H9 (cell line): Measurements from ENCODE around the gene HMX1. TPM values are rescaled to one million over a fixed set of nuclear protein-coding genes. Genes with fewer than 3 reads are reported as not detected.

Experiments
- DNase-seq: peaks from one replicate; pipeline ENCODE4 v3.0.0-alpha.2; 2017
- H2AFZ ChIP-seq: one replicate; pipeline ENCODE4 v1.6.1; 2013; ENCODE audit warnings: mild to moderate bottlenecking, low read length, control low read depth, moderate library complexity
- H2AK5ac ChIP-seq: 2 replicates; pipeline ENCODE4 v1.6.1; 2013; ENCODE audit warnings: low read length, control low read depth, mixed read lengths; ENCODE audit not compliant: insufficient read length
- H2BK120ac ChIP-seq: one replicate; pipeline ENCODE4 v1.6.1; 2013; ENCODE audit warnings: low read depth, mild to moderate bottlenecking, low read length, control low read depth, inconsistent platforms; ENCODE audit not compliant: poor library complexity, severe bottlenecking
- H2BK12ac ChIP-seq: 2 replicates; pipeline ENCODE4 v1.6.1; 2013; ENCODE audit warnings: low read length, control low read depth, mixed read lengths, low read depth; ENCODE audit not compliant: insufficient read length
- H2BK15ac ChIP-seq: 2 replicates; pipeline ENCODE4 v1.6.1; 2013; ENCODE audit warnings: low read depth, low read length, control low read depth
- H2BK20ac ChIP-seq: one replicate; pipeline ENCODE4 v1.6.1; 2013; ENCODE audit warnings: low read depth, mild to moderate bottlenecking, low read length, control low read depth, inconsistent platforms; ENCODE audit not compliant: poor library complexity, severe bottlenecking
- H2BK5ac ChIP-seq: 2 replicates; pipeline ENCODE4 v1.6.1; 2013; ENCODE audit warnings: low read length, control low read depth, mixed read lengths; ENCODE audit not compliant: insufficient read length
- H3K14ac ChIP-seq: 2 replicates; pipeline ENCODE4 v1.6.1; 2013; ENCODE audit warnings: low read length, control low read depth; ENCODE audit not compliant: insufficient read depth
- H3K18ac ChIP-seq: 2 replicates; pipeline ENCODE4 v1.6.1; 2013; ENCODE audit warnings: low read depth, mild to moderate bottlenecking, mixed read lengths, low read length, control low read depth; ENCODE audit not compliant: insufficient read length
- H3K23ac ChIP-seq: 2 replicates; pipeline ENCODE4 v1.6.1; 2013; ENCODE audit warnings: low read length, control low read depth, mixed read lengths, low read depth; ENCODE audit not compliant: insufficient read length
- H3K23me2 ChIP-seq: 2 replicates; pipeline ENCODE4 v1.6.1; 2013; ENCODE audit warnings: low read depth, mild to moderate bottlenecking, mixed read lengths, low read length, control low read depth; ENCODE audit not compliant: insufficient read length, poor library complexity, severe bottlenecking
- H3K27ac ChIP-seq: 2 replicates; pipeline ENCODE4 v1.5.1; 2013; ENCODE audit warnings: low read length, control low read depth, mixed read lengths, low read depth; ENCODE audit not compliant: insufficient read length
- H3K27me3 ChIP-seq: 2 replicates; pipeline ENCODE4 v1.6.1; 2013; ENCODE audit warnings: low read length, control low read depth, inconsistent platforms; ENCODE audit not compliant: insufficient read depth
- H3K4ac ChIP-seq: 2 replicates; pipeline ENCODE4 v1.6.1; 2013; ENCODE audit warnings: low read depth, mild to moderate bottlenecking, control low read depth, inconsistent platforms, low read length, moderate library complexity
- H3K4me1 ChIP-seq: 2 replicates; pipeline ENCODE4 v1.6.1; 2013; ENCODE audit warnings: low read length, control low read depth, inconsistent platforms; ENCODE audit not compliant: insufficient read depth
- H3K4me2 ChIP-seq: 2 replicates; pipeline ENCODE4 v1.6.1; 2013; ENCODE audit warnings: low read length, control low read depth, mixed read lengths; ENCODE audit not compliant: insufficient read length, insufficient read depth
- H3K56ac ChIP-seq: 2 replicates; pipeline ENCODE4 v1.6.1; 2013; ENCODE audit warnings: low read depth, mild to moderate bottlenecking, mixed read lengths, low read length, control low read depth; ENCODE audit not compliant: insufficient read length
- H3K79me1 ChIP-seq: 2 replicates; pipeline ENCODE4 v1.6.1; 2013; ENCODE audit warnings: low read depth, mild to moderate bottlenecking, moderate library complexity, low read length, control low read depth, inconsistent platforms; ENCODE audit not compliant: insufficient read depth, poor library complexity, severe bottlenecking
- H3K79me2 ChIP-seq: 2 replicates; pipeline ENCODE4 v1.6.1; 2013; ENCODE audit warnings: low read length, control low read depth, inconsistent platforms; ENCODE audit not compliant: insufficient read depth
- H3K9ac ChIP-seq: 2 replicates; pipeline ENCODE4 v1.6.1; 2013; ENCODE audit warnings: low read length, control low read depth, mixed read lengths; ENCODE audit not compliant: insufficient read length; ENCODE audit errors: extremely low read depth
- H3K9me3 ChIP-seq: one replicate; pipeline ENCODE4 v1.6.1; 2013; ENCODE audit warnings: low read depth, low read length, inconsistent platforms; ENCODE audit not compliant: control insufficient read depth
- H3T11ph ChIP-seq: one replicate; pipeline ENCODE4 v1.6.1; 2013; ENCODE audit warnings: mild to moderate bottlenecking, low read length, control low read depth, inconsistent platforms
- H4K20me1 ChIP-seq: one replicate; pipeline ENCODE4 v1.6.1; 2013; ENCODE audit not compliant: control insufficient read depth, insufficient read length, insufficient read depth
- H4K5ac ChIP-seq: 2 replicates; pipeline ENCODE4 v1.6.1; 2013; ENCODE audit warnings: low read depth, mild to moderate bottlenecking, mixed read lengths, low read length, control low read depth; ENCODE audit not compliant: insufficient read length
- H4K8ac ChIP-seq: replicated peaks from 2 replicates; pipeline ENCODE4 v1.6.1; 2013; ENCODE audit warnings: low read length, control low read depth, mixed read lengths, low read depth; ENCODE audit not compliant: insufficient read length
- H4K91ac ChIP-seq: 2 replicates; pipeline ENCODE4 v1.6.1; 2013; ENCODE audit warnings: low read depth, mild to moderate bottlenecking, moderate library complexity, mixed read lengths, low read length, control low read depth; ENCODE audit not compliant: insufficient read length
- H3K27ac Mint-ChIP-seq, 3 experiments: 2 replicates in 2 of 3; 3 replicates in 1 of 3; pipeline ENCODE4 v1.8.0; 2020 to 2021; ENCODE audit warnings: mixed read lengths in 3 of 3, mild to moderate bottlenecking in 1 of 3, moderate library complexity in 1 of 3
- H3K27me3 Mint-ChIP-seq: 2 replicates; pipeline ENCODE4 v1.8.0; 2021; ENCODE audit warnings: low read depth, mild to moderate bottlenecking, moderate library complexity, mixed read lengths
- H3K36me3 Mint-ChIP-seq, 3 experiments: 2 replicates in 2 of 3; 3 replicates in 1 of 3; pipeline ENCODE4 v1.8.0; 2020 to 2021; ENCODE audit warnings: low read depth in 3 of 3, mixed read lengths in 3 of 3; ENCODE audit not compliant: insufficient read depth in 1 of 3
- H3K4me1 Mint-ChIP-seq, 2 experiments: 2 replicates each; pipeline ENCODE4 v1.8.0; 2020; ENCODE audit warnings: mixed read lengths in 2 of 2
- H3K4me3 Mint-ChIP-seq, 2 experiments: 2 replicates in 1 of 2; 3 replicates in 1 of 2; pipeline ENCODE4 v1.8.0; 2020 to 2021; ENCODE audit warnings: mild to moderate bottlenecking in 2 of 2, mixed read lengths in 2 of 2, moderate library complexity in 1 of 2
- H3K9me3 Mint-ChIP-seq, 2 experiments: 2 replicates in 1 of 2; 3 replicates in 1 of 2; pipeline ENCODE4 v1.8.0; 2020; ENCODE audit warnings: mild to moderate bottlenecking in 2 of 2, mixed read lengths in 2 of 2, moderate library complexity in 1 of 2
- CTCF ChIP-seq: fragments of 200-600 bp; sonication (generic); conservative IDR thresholded peaks from 3 replicates; pipeline ENCODE4 v1.8.0; 2021; ENCODE audit warnings: antibody characterized with exemption, mild to moderate bottlenecking
- WGBS: extraction: QIAGEN DNeasy Blood & Tissue Kit; methylation state at CpG from one replicate; pipeline ENCODE4 v1.1.7; 2013; ENCODE audit warnings: missing lambda C conversion rate, low lambda C conversion rate, mixed read lengths; ENCODE audit not compliant: insufficient read length; ENCODE audit errors: extremely low coverage; 5-methylcytosine and 5-hydroxymethylcytosine counted together
- total RNA-seq: library from RNA; stranded (reverse); gene quantifications from 2 replicates; pipeline ENCODE4 v1.2.1, GENCODE V29; 2021

HMX1 gene
- total RNA-seq, 1 experiment from 2014 or later: 0.26 TPM

DNA sequence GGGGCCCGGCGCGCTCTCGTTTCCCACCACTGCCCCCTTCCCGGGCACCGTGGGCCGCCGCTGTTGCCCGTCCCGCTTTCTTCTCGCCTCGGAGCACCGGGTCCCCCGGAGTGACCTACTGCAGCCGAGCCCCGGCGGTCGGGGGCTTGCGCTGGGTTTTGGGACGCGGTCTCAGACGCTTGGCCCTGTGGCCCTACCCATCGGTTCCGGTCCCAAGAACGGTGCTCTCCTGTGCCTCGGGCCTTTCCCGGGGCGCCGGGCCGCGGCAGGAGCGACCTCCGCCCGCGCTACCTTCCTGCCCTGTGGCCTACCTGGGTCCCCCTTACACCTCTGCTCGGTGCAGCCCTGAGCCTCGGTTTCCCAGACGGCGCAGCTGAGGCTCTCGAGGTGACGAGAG lies 21.6 kb upstream of the HMX1 start:
- TF ChIP-seq CTCF: no peak
- DNase-seq: no peak
- Histone ChIP-seq H2BK20ac (no peak overlapping the region), H3K18ac (peak overlapping the region; percentile 15), H3K9ac (no peak overlapping the region), H4K5ac (no peak overlapping the region), H3K4me1 (peaks cover 5% of the 10 kb centered on the region; the same call in 1 of the 2 replicates), H3K27me3 (peaks cover 69% of the 10 kb centered on the region), H3K4ac (no peak overlapping the region), H3K23ac (no peak overlapping the region), H4K8ac (no peak overlapping the region), H3T11ph (no peak overlapping the region), H2BK5ac (no peak overlapping the region), H2AK5ac (no peak overlapping the region), H3K79me2 (no peaks in the 10 kb centered on the region), H2BK120ac (no peak overlapping the region), H3K23me2 (peaks cover 6% of the 10 kb centered on the region), H2BK12ac (no peak overlapping the region), H3K56ac (no peak overlapping the region), H4K91ac (no peak overlapping the region), H3K27ac (no peak overlapping the region), H3K9me3 (no peaks in the 10 kb centered on the region), H3K79me1 (no peaks in the 10 kb centered on the region), H2BK15ac (no peak overlapping the region), H3K14ac (0 out of 2 replicates have a peak overlapping the region, but pooled peaks have one; percentile 14), H3K4me2 (peak overlapping the region; percentile 64), H4K20me1 (no peaks in the 10 kb centered on the region), H2AFZ (no peak overlapping the region)
- H3K36me3 Mint-ChIP-seq: peaks cover 0 to 3% (median 0%) of the 10 kb centered on the region in 3 experiments; a peak in 1 of 7 replicates
- peaks cover 99% of the 10 kb centered on the region for H3K27me3 Mint-ChIP-seq
- peak overlapping the region; percentile 42 to 76 for H3K4me3 Mint-ChIP-seq
- H3K9me3 Mint-ChIP-seq: no peaks in the 10 kb centered on the region; a peak in 1 of 5 replicates
- peaks cover 19 to 48% of the 10 kb centered on the region in 2 experiments for H3K4me1 Mint-ChIP-seq
- WGBS: no CpG with 5 or more reads among the region's 41 CpGs
- no peak overlapping the region for H3K27ac Mint-ChIP-seq
